ENCODE results near the gene EMC8.

GRCh38 chr16:85784813-85785212 lies 14.5 kb downstream of the EMC8 start:
- TF ChIP-seq, protein P1, sequence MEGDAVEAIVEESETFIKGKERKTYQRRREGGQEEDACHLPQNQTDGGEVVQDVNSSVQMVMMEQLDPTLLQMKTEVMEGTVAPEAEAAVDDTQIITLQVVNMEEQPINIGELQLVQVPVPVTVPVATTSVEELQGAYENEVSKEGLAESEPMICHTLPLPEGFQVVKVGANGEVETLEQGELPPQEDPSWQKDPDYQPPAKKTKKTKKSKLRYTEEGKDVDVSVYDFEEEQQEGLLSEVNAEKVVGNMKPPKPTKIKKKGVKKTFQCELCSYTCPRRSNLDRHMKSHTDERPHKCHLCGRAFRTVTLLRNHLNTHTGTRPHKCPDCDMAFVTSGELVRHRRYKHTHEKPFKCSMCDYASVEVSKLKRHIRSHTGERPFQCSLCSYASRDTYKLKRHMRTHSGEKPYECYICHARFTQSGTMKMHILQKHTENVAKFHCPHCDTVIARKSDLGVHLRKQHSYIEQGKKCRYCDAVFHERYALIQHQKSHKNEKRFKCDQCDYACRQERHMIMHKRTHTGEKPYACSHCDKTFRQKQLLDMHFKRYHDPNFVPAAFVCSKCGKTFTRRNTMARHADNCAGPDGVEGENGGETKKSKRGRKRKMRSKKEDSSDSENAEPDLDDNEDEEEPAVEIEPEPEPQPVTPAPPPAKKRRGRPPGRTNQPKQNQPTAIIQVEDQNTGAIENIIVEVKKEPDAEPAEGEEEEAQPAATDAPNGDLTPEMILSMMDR (IDR thresholded peaks at IDR 0.05): no peak
- no peak for TF ChIP-seq POLR2A (IDR thresholded peaks at IDR 0.05)
- no peak for TF ChIP-seq POLR2AphosphoS5 (IDR thresholded peaks at IDR 0.05)
- no peak for TF ChIP-seq EP300 (IDR thresholded peaks at IDR 0.05; ENCODE audit: low read depth)
